Endodermal cell (in vitro differentiated cells): ENCODE measurements around the gene NRARP. TPM values are rescaled to one million over a fixed set of nuclear protein-coding genes. Genes with fewer than 3 reads are reported as not detected.

Experiments
- DNase-seq: peaks from one replicate; pipeline ENCODE4 v3.0.0-alpha.2; 2017
- H3K27ac ChIP-seq: 2 replicates; pipeline ENCODE4 v1.5.1; 2013; ENCODE audit warnings: mild to moderate bottlenecking, low read depth, low read length, moderate library complexity
- H3K27me3 ChIP-seq: 2 replicates; pipeline ENCODE4 v1.6.1; 2013; ENCODE audit warnings: mild to moderate bottlenecking, low read length, moderate library complexity; ENCODE audit not compliant: insufficient read depth, control insufficient read depth, poor library complexity, severe bottlenecking
- H3K36me3 ChIP-seq: 2 replicates; pipeline ENCODE4 v1.7.0; 2013; ENCODE audit warnings: mild to moderate bottlenecking, low read length, moderate library complexity; ENCODE audit not compliant: control insufficient read depth, insufficient read depth
- H3K4me1 ChIP-seq: one replicate; pipeline ENCODE4 v1.7.0; 2013; ENCODE audit warnings: low read length; ENCODE audit not compliant: control insufficient read depth, insufficient read depth
- H3K4me3 ChIP-seq: 2 replicates; pipeline ENCODE4 v1.5.1; 2013; ENCODE audit warnings: mild to moderate bottlenecking, low read length, moderate library complexity
- H3K9ac ChIP-seq: 2 replicates; pipeline ENCODE4 v1.6.1; 2013; ENCODE audit warnings: mild to moderate bottlenecking, low read length, moderate library complexity; ENCODE audit not compliant: poor library complexity, severe bottlenecking; ENCODE audit errors: extremely low read depth
- H3K9me3 ChIP-seq: 2 replicates; pipeline ENCODE4 v1.6.1; 2013; ENCODE audit warnings: mild to moderate bottlenecking, low read length, moderate library complexity; ENCODE audit not compliant: control insufficient read depth
- H3K27ac Mint-ChIP-seq: 2 replicates; pipeline ENCODE4 v1.8.0; 2020; ENCODE audit warnings: mixed read lengths
- H3K27me3 Mint-ChIP-seq: 2 replicates; pipeline ENCODE4 v1.8.0; 2021; ENCODE audit warnings: mild to moderate bottlenecking, mixed read lengths; ENCODE audit not compliant: insufficient read depth
- H3K36me3 Mint-ChIP-seq: 2 replicates; pipeline ENCODE4 v1.8.0; 2020; ENCODE audit warnings: low read depth, mixed read lengths
- H3K4me1 Mint-ChIP-seq: 2 replicates; pipeline ENCODE4 v1.8.0; 2020; ENCODE audit warnings: mixed read lengths
- H3K4me3 Mint-ChIP-seq: 2 replicates; pipeline ENCODE4 v1.8.0; 2020; ENCODE audit warnings: mild to moderate bottlenecking, moderate library complexity, mixed read lengths
- H3K9me3 Mint-ChIP-seq: 2 replicates; pipeline ENCODE4 v1.8.0; 2020; ENCODE audit warnings: mild to moderate bottlenecking, mixed read lengths
- CTCF ChIP-seq: fragments of 200-600 bp; sonication (generic); conservative IDR thresholded peaks from 2 replicates; pipeline ENCODE4 v1.5.0; 2021; ENCODE audit warnings: antibody characterized with exemption, mild to moderate bottlenecking
- WGBS, 2 experiments: methylation state at CpG; one replicate each; pipeline versions ENCODE4 v1.1.5 to v1.1.7; 2013; ENCODE audit warnings: missing lambda C conversion rate in 2 of 2, mixed read lengths in 1 of 2; ENCODE audit not compliant: insufficient coverage in 1 of 2, insufficient read length in 1 of 2; 5-methylcytosine and 5-hydroxymethylcytosine counted together
- total RNA-seq, 2 donors: library from RNA; stranded (reverse); fragmentation: NEBNext Ultra II Directional in 1 of 2; extraction: Animal tissue kit (Norgen Biotek cat#: 25700) in 1 of 2; gene quantifications; 2 replicates in 1 of 2; 3 replicates in 1 of 2; pipeline ENCODE4 v1.2.1, GENCODE V29; 2021

Gene NRARP
- total RNA-seq, 2 donors from 2014 or later = 12.1 to 12.9 TPM

GRCh38 chr9:137294681-137295237 lies 7.3 kb downstream of the NRARP start:
- no peak overlapping the region for H3K27ac Mint-ChIP-seq
- H3K27me3 ChIP-seq = peaks cover 46% of the 10 kb centered on the region
- peak overlapping the region; percentile 35 for H3K4me3 Mint-ChIP-seq

GRCh38 chr9:137294091-137294680 lies 7.9 kb downstream of the NRARP start:
- H3K9me3 Mint-ChIP-seq = peaks cover 5% of the 10 kb centered on the region
- H3K27me3 Mint-ChIP-seq = peaks cover 53% of the 10 kb centered on the region
- H3K4me1 Mint-ChIP-seq = peaks cover 13% of the 10 kb centered on the region
- Histone ChIP-seq H3K27me3 (peaks cover 40% of the 10 kb centered on the region), H3K9ac (no peak overlapping the region), H3K9me3 (no peaks in the 10 kb centered on the region), H3K4me1 (peaks cover under 1% of the 10 kb centered on the region), H3K4me3 (no peak overlapping the region), H3K36me3 (no peaks in the 10 kb centered on the region), H3K27ac (no peak overlapping the region)
- DNase-seq = peak; percentile 73
- no peak overlapping the region for H3K27ac Mint-ChIP-seq
- no peak for TF ChIP-seq CTCF
- WGBS, 2 experiments = 77 to 81% methylated on average over 9 to 11 of the region's 11 CpGs
- peak overlapping the region; percentile 35 for H3K4me3 Mint-ChIP-seq
- no peaks in the 10 kb centered on the region for H3K36me3 Mint-ChIP-seq

More at GRCh38 chr9:137294681-137295237, 7.3 kb downstream of the NRARP start:
- DNase-seq = peak; percentile 83
- H3K9ac ChIP-seq = no peak overlapping the region
- H3K36me3 Mint-ChIP-seq = no peaks in the 10 kb centered on the region
- H3K36me3 ChIP-seq = no peaks in the 10 kb centered on the region
- H3K9me3 Mint-ChIP-seq = peaks cover 5% of the 10 kb centered on the region
- H3K4me3 ChIP-seq = no peak overlapping the region
- 37 to 39% methylated on average over 21 to 35 of the region's 35 CpGs for WGBS, 2 experiments
- no peak overlapping the region for H3K27ac ChIP-seq
- H3K4me1 Mint-ChIP-seq = peaks cover 17% of the 10 kb centered on the region
- TF ChIP-seq CTCF = no peak
- peaks cover 3% of the 10 kb centered on the region for H3K4me1 ChIP-seq
- H3K27me3 Mint-ChIP-seq = peaks cover 56% of the 10 kb centered on the region
- no peaks in the 10 kb centered on the region for H3K9me3 ChIP-seq

DNA sequence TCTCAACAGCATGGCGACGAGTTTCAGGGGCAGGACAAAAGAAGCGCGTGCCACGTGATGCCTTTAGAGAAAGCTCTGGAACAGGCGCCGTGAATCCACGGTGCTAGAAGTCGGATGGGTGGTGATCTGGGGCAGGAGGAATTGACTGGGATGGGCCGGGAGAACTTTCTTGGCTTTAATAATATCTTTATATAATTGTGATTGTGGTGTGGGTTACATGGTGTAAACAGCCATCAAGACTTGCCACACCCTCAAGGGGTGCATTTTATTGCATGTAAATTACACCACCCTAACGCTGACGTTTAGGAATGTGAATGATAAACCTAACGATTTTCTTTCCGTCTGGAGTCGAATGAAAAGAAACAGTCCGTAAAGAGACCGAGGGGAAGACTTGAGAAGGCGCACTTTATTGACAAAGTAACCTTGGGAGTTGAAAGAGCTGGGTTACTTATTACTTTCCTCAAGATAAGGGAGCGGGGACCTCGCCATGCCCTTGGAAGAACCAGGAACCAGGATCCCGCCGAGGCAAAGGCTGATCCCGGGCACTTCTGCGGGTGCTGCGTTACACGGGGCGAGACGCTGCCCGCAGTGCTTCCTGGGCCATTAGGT lies 8.5 kb downstream of the NRARP start:
- DNase-seq = peak; percentile 39
- H3K4me3 Mint-ChIP-seq = no peak overlapping the region

More for the DNA sequence above, 8.5 kb downstream of the NRARP start:
- Mint-ChIP-seq H3K27me3 (peaks cover 47% of the 10 kb centered on the region), H3K9me3 (peaks cover 5% of the 10 kb centered on the region), H3K4me1 (peaks cover 7% of the 10 kb centered on the region), H3K36me3 (no peaks in the 10 kb centered on the region), H3K27ac (no peak overlapping the region)
- WGBS, 2 experiments = 90 to 94% methylated on average over 24 to 29 of the region's 29 CpGs
- Histone ChIP-seq H3K27ac (no peak overlapping the region), H3K9me3 (no peaks in the 10 kb centered on the region), H3K36me3 (no peaks in the 10 kb centered on the region), H3K27me3 (peaks cover 34% of the 10 kb centered on the region), H3K4me1 (no peaks in the 10 kb centered on the region), H3K9ac (no peak overlapping the region), H3K4me3 (no peak overlapping the region)
- no peak for TF ChIP-seq CTCF
